ENCODE results near the gene RAE1. TPM values are rescaled to one million over a fixed set of nuclear protein-coding genes. Genes with fewer than 3 reads are reported as not detected.

RAE1 gene
- total RNA-seq, 1 donor from 2014 or later, result 9.5 TPM

- H3K4me3 ChIP-seq, result no peak overlapping the region
- DNase-seq (ENCODE audit: low spot score in 2 of 2), result no peak
- intact Hi-C loops (cut with DNase I), result no loop called here
- H3K36me3 ChIP-seq, result no peaks in the 10 kb centered on the region
- H3K27ac ChIP-seq, result no peak overlapping the region
- no peaks in the 10 kb centered on the region for H3K4me1 ChIP-seq
- no peaks in the 10 kb centered on the region for H3K27me3 ChIP-seq
- TF ChIP-seq, protein P1, sequence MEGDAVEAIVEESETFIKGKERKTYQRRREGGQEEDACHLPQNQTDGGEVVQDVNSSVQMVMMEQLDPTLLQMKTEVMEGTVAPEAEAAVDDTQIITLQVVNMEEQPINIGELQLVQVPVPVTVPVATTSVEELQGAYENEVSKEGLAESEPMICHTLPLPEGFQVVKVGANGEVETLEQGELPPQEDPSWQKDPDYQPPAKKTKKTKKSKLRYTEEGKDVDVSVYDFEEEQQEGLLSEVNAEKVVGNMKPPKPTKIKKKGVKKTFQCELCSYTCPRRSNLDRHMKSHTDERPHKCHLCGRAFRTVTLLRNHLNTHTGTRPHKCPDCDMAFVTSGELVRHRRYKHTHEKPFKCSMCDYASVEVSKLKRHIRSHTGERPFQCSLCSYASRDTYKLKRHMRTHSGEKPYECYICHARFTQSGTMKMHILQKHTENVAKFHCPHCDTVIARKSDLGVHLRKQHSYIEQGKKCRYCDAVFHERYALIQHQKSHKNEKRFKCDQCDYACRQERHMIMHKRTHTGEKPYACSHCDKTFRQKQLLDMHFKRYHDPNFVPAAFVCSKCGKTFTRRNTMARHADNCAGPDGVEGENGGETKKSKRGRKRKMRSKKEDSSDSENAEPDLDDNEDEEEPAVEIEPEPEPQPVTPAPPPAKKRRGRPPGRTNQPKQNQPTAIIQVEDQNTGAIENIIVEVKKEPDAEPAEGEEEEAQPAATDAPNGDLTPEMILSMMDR (IDR thresholded peaks at IDR 0.05), result no peak
- H3K9me3 ChIP-seq, result no peaks in the 10 kb centered on the region
Measured at GRCh38 chr20:57312138-57312537, 38.9 kb upstream of the RAE1 start.

- no peaks in the 10 kb centered on the region for H3K4me1 ChIP-seq
- no peak for DNase-seq (ENCODE audit: low spot score in 2 of 2)
- intact Hi-C loops (cut with DNase I), result no loop called here
Measured at GRCh38 chr20:57313230-57313629, 37.8 kb upstream of the RAE1 start.

GRCh38 chr20:57313951-57314350 is 37.1 kb upstream of the RAE1 start:
- H3K4me1 ChIP-seq, result no peaks in the 10 kb centered on the region
- H3K27ac ChIP-seq, result no peak overlapping the region
- no peaks in the 10 kb centered on the region for H3K9me3 ChIP-seq
- H3K4me3 ChIP-seq, result no peak overlapping the region
- intact Hi-C loops (cut with DNase I), result no loop called here
- TF ChIP-seq, protein P1 (IDR thresholded peaks at IDR 0.05), result no peak
- H3K27me3 ChIP-seq, result no peaks in the 10 kb centered on the region
- H3K36me3 ChIP-seq, result no peaks in the 10 kb centered on the region
- DNase-seq (ENCODE audit: low spot score in 2 of 2), result no peak

More at GRCh38 chr20:57313230-57313629, 37.8 kb upstream of the RAE1 start:
- Histone ChIP-seq H3K27me3 (no peaks in the 10 kb centered on the region), H3K9me3 (no peaks in the 10 kb centered on the region), H3K27ac (no peak overlapping the region), H3K36me3 (no peaks in the 10 kb centered on the region), H3K4me3 (no peak overlapping the region)
- TF ChIP-seq, protein P1 (IDR thresholded peaks at IDR 0.05), result no peak

- H3K27ac ChIP-seq, result no peak overlapping the region
- TF ChIP-seq, protein P1 (IDR thresholded peaks at IDR 0.05), result no peak
- H3K27me3 ChIP-seq, result no peaks in the 10 kb centered on the region
- no peaks in the 10 kb centered on the region for H3K9me3 ChIP-seq
- H3K4me1 ChIP-seq, result no peaks in the 10 kb centered on the region
- intact Hi-C loops (cut with DNase I), result no loop called here
- DNase-seq (ENCODE audit: low spot score in 2 of 2), result no peak
- H3K36me3 ChIP-seq, result no peaks in the 10 kb centered on the region
- no peak overlapping the region for H3K4me3 ChIP-seq
Measured at GRCh38 chr20:57315083-57315975, 35.7 kb upstream of the RAE1 start.

DNA sequence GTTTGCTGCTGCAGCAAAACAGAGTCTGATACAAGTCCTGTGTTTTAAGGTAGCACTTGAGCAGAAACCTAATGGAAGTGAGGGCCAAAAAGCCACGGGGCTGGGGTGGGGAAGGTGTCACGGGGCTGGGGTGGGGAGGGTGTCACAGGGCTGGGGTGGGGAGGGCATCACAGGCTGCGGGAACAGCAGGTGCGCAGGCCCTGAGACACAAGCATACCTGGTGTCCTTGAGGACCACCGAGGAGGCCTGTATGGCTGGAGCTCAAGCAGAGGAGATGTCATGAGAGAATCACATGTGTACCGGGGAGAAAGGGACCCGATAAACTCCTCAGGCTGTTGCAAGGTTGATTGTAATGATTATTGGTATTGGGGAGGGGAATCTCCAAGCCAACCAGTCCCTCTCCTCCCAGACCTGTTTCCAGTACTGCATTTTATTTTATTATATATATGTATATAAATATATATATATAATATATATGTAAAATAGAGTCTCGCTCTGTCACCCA is 35.0 kb upstream of the RAE1 start:
- no peak overlapping the region for H3K4me3 ChIP-seq

More for the DNA sequence above, 35.0 kb upstream of the RAE1 start:
- no peaks in the 10 kb centered on the region for H3K27me3 ChIP-seq
- H3K9me3 ChIP-seq, result no peaks in the 10 kb centered on the region
- no peak for DNase-seq (ENCODE audit: low spot score in 2 of 2)
- H3K36me3 ChIP-seq, result no peaks in the 10 kb centered on the region
- H3K4me1 ChIP-seq, result no peaks in the 10 kb centered on the region
- no peak overlapping the region for H3K27ac ChIP-seq
- intact Hi-C loops (cut with DNase I), result no loop called here
- TF ChIP-seq, protein P1 (IDR thresholded peaks at IDR 0.05), result no peak

All from ascending aorta (tissue), 2 donors.